Chondrocyte (in vitro differentiated cells): ENCODE results near the gene PSKH1. TPM values are rescaled to one million over a fixed set of nuclear protein-coding genes. Genes with fewer than 3 reads are reported as not detected.

Source experiments
- DNase-seq: peaks from one replicate; pipeline ENCODE4 v3.0.0; 2021; ENCODE audit warnings: mixed read lengths, low spot score
- H3K27ac Mint-ChIP-seq: one replicate; pipeline ENCODE4 v1.8.0; 2021; ENCODE audit warnings: mild to moderate bottlenecking, moderate library complexity, mixed read lengths; ENCODE audit not compliant: unreplicated experiment
- H3K27me3 Mint-ChIP-seq: 2 replicates; pipeline ENCODE4 v1.8.0; 2021; ENCODE audit warnings: low read depth, mixed read lengths
- H3K36me3 Mint-ChIP-seq: 2 replicates; pipeline ENCODE4 v1.8.0; 2021; ENCODE audit warnings: low read depth, mixed read lengths
- H3K4me1 Mint-ChIP-seq: 2 replicates; pipeline ENCODE4 v1.8.0; 2021; ENCODE audit warnings: low read depth, mild to moderate bottlenecking, mixed read lengths
- H3K4me3 Mint-ChIP-seq: one replicate; pipeline ENCODE4 v1.8.0; 2021; ENCODE audit warnings: mild to moderate bottlenecking, moderate library complexity, mixed read lengths; ENCODE audit not compliant: unreplicated experiment
- H3K9me3 Mint-ChIP-seq: 2 replicates; pipeline ENCODE4 v1.8.0; 2021; ENCODE audit warnings: low read depth, mixed read lengths
- CTCF ChIP-seq: fragments of 200-600 bp; sonication (generic); IDR thresholded peaks from 2 replicates; pipeline ENCODE4 v1.5.0; 2021; ENCODE audit warnings: antibody characterized with exemption, mild to moderate bottlenecking, moderate library complexity
- total RNA-seq: library from RNA; stranded (reverse); gene quantifications from 3 replicates; pipeline ENCODE4 v1.2.1, GENCODE V29; 2021

Gene PSKH1
- total RNA-seq, 1 donor from 2014 or later = 35.9 TPM

DNA sequence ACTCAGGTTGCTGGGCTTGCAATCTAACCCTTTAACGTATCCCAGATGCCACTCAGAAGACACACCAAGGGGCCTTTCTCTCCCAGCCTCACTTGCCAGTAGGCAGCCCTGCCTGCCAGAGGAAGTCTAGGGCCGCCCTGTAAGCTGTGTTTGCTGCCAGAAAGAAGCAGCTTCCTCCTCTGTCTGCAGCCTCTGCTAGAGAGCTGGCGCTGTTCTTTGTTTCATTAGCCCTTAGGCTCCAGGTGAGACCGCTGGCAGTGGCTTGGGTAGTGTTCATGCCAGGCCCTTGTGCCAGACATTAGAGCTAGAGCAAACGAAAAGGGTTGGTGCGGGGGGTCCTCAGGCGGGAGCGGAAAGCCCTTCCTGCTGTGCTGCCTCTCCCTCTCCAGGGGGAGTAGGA, 29.7 kb downstream of the PSKH1 start:
- H3K4me1 Mint-ChIP-seq = peaks cover 22% of the 10 kb centered on the region
- H3K36me3 Mint-ChIP-seq = peaks cover 1% of the 10 kb centered on the region
- no peak for DNase-seq
- no peaks in the 10 kb centered on the region for H3K27me3 Mint-ChIP-seq
- H3K4me3 Mint-ChIP-seq = no peak overlapping the region
- no peak for TF ChIP-seq CTCF
- no peaks in the 10 kb centered on the region for H3K9me3 Mint-ChIP-seq
- H3K27ac Mint-ChIP-seq = no peak overlapping the region

DNA sequence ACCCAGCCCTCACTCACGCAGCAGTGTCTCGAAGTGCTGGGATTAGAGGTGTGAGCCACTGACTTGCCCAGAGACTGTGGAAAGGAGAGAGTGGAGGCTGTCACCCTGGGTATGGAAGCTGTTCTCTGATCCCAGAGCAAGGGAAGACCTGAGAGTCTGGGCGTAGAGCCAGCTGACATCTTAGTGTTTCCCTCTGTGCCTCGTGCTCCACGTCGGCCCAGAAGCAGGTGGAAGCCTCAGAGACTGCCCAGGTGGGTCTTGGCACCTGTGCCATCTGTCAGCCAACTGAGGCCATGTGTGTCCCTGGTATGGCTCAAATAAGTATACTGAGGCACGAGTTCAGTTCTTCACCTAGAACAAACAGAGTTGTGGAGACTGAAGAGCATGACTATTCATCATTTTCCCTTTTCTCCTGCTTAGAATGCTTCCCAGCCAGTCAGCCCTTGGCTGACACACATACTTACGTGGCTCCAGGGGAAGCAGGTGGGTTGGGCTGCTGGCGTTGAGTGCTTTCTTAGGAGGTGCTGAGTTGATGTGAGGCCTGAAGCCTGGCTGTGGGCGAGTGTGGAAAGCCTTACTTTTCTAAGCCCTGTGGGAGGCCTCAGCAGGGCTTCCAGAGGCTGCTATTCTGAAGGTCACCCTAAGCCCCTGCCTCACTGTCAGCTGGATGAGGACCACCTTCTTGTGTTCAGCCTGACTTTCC, 30.5 kb downstream of the PSKH1 start:
- Mint-ChIP-seq H3K27me3 (no peaks in the 10 kb centered on the region), H3K36me3 (peaks cover 3% of the 10 kb centered on the region), H3K27ac (no peak overlapping the region), H3K4me1 (peaks cover 17% of the 10 kb centered on the region), H3K9me3 (no peaks in the 10 kb centered on the region), H3K4me3 (no peak overlapping the region)
- no peak for DNase-seq
- TF ChIP-seq CTCF = no peak

DNA sequence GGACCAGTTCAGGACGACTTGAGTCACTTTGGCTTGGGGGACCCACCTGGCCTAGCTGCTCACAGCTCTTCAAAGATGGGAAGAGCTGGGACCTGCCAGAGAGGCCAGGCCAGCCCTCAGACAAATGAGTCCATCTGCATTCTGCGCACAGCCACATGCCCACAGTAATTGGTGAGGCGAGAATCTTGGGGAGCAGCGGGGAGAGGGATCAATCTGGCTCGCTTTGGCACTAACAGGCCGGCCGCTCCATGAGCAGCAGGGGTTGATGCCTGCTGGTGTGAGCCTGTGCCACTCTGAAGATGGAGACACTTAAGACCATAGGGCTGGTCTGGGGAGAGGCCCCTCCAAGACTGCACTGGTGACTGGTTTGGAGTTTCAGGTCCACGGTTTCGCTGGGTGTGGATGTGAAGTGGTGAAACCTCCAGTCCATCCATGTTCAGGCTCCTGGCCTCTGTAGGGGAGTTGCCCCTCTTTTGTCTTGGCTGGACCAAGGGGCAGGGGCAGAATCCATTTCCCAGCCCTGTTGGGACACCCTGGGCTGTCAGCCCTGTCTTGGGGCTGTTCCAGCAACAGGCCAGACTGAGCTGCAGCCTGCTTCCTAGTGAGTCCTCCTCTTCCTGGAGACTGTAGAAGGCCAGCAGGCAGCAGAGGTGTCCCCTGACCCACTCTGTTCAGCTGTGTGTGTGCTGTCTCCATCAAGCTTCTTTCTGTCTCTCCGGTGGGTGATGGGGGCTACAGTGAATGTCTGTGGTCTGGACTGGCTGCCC, 31.3 kb downstream of the PSKH1 start:
- Mint-ChIP-seq H3K27me3 (no peaks in the 10 kb centered on the region), H3K9me3 (no peaks in the 10 kb centered on the region), H3K36me3 (peaks cover 3% of the 10 kb centered on the region), H3K4me1 (peaks cover 17% of the 10 kb centered on the region), H3K4me3 (no peak overlapping the region), H3K27ac (no peak overlapping the region)
- DNase-seq = no peak
- TF ChIP-seq CTCF = no peak

GRCh38 chr16:67926181-67926750, 33.2 kb downstream of the PSKH1 start:
- Mint-ChIP-seq H3K27me3 (no peaks in the 10 kb centered on the region), H3K27ac (peak overlapping the region; percentile 29), H3K4me1 (peaks cover 17% of the 10 kb centered on the region), H3K4me3 (no peak overlapping the region), H3K36me3 (peaks cover 3% of the 10 kb centered on the region), H3K9me3 (no peaks in the 10 kb centered on the region)
- DNase-seq = no peak
- peak; percentile 36 for TF ChIP-seq CTCF

DNA sequence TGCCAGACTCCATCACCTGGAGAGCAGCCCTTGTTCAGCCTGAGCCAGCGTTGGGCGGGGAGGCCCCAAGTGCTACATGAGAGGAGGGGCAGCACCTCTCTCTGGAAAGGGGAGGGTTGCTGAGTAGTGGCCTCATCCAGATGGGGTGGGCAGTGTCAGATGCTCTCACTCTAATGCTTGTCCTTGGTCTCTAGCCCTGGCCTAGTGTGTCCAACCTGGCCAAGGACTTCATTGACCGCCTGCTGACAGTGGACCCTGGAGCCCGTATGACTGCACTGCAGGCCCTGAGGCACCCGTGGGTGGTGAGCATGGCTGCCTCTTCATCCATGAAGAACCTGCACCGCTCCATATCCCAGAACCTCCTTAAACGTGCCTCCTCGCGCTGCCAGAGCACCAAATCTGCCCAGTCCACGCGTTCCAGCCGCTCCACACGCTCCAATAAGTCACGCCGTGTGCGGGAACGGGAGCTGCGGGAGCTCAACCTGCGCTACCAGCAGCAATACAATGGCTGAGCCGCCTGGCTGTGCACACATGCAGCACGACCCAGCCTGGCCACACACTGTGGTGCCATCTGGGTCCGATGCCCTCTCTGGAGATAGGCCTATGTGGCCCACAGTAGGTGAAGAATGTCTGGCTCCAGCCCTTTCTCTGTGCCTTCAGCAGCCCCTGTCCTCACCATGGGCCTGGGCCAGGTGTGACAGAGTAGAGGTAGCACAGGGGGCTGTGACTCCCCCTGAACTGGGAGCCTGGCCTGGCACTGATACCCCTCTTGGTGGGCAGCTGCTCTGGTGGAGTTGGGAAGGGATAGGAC, 34.3 kb downstream of the PSKH1 start:
- Mint-ChIP-seq H3K9me3 (no peaks in the 10 kb centered on the region), H3K36me3 (peaks cover 1% of the 10 kb centered on the region), H3K4me3 (no peak overlapping the region), H3K4me1 (peaks cover 12% of the 10 kb centered on the region), H3K27ac (no peak overlapping the region), H3K27me3 (no peaks in the 10 kb centered on the region)
- TF ChIP-seq CTCF = no peak
- peak; percentile 84 for DNase-seq
